Inflammatory macrophage (primary cell): ENCODE measurements around the gene CD300H.
A peak's percentile ranks its signal among the peaks of the same experiment; 100 is the strongest.

Source experiments
- DNase-seq, 2 donors: peaks; one replicate each; pipeline ENCODE4 v3.0.0-alpha.2; 2020 to 2022

The CD300H gene

DNA sequence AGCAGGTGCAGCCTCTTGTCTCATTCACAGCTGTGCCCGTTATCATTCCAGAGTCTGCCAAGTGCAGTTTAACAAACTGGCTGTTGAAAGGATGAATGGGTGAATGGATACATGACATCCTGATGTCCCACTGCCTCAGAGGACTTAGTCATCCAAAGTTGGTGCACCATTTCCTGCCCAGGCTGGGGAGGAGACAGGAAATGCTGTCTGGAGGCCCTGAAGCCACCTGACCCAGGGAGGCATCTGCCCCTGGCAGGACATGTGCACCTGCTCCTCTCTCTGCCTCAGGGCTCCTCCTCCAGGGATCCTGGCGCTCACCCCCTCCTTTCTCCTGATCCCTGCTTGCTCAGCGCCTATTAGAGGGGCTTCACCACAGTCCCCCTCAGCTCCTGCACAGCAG is 19.6 kb downstream of the CD300H start:
- DNase-seq: no peak

DNA sequence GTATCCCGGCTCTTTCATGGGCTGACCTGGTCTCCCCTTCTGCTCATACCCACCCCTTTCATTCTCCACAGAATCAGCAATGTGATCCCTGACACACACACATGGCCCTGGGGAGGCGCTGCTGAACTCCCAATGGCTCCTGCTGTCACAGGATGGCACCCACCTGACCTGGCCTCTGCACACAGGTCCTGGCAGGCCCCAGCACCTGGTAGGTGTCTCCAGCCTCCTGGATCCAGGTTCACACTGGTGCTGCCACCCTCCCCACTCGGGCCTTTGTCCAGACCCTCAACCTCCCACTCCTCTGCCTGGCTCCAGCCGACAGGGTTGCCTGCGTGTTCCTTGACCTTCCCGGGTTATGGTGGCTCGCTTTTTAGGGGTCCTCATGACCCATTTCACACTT is 20.0 kb downstream of the CD300H start:
- DNase-seq: no peak

DNA sequence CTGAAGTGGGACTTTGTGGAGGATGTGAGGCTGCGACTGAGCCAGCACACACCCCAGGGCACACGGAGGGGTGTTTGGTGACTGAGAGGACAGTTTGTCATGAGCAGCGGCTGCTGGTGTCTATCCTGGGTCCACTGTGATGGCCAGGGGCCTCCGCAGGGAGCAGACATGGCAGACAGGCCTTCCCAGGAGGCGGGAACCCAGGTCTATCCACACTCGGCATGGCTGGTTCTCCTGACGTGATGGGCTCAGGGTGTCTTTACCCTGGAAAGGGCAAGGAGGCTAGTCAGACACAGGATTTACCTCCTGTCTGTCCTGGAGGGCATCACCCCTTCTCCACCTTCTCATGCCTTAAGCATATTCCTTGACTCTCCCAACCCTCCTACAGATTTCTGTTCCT is 20.7 kb downstream of the CD300H start:
- DNase-seq: no peak

DNA sequence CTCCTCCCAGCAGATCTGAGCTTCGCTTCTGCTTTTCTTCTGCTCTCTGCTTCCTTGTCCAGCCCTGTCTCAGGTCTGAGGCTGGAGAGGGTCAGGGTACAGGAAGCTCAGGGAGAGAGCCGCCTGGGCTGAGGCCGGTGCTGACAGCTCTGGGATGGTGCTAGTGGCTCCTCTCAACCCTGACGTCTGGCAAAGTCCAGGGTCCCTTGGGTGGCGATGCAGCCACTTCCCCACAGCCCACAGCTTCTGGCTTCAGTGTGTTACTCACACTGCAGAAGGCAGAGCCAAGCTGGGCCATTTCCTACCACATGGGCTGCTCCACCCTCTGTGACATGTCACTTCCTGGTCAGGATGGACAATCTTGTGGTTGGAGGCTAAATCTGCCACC is 21.5 kb downstream of the CD300H start, which contains the start of gene CD300C:
Gene CD300C, minus strand, starts transcription at position 273 of the 388 bp plus-strand sequence. CDS start 333 bp downstream, outside the sequence.
- DNase-seq: peak; percentile 93 to 96

DNA sequence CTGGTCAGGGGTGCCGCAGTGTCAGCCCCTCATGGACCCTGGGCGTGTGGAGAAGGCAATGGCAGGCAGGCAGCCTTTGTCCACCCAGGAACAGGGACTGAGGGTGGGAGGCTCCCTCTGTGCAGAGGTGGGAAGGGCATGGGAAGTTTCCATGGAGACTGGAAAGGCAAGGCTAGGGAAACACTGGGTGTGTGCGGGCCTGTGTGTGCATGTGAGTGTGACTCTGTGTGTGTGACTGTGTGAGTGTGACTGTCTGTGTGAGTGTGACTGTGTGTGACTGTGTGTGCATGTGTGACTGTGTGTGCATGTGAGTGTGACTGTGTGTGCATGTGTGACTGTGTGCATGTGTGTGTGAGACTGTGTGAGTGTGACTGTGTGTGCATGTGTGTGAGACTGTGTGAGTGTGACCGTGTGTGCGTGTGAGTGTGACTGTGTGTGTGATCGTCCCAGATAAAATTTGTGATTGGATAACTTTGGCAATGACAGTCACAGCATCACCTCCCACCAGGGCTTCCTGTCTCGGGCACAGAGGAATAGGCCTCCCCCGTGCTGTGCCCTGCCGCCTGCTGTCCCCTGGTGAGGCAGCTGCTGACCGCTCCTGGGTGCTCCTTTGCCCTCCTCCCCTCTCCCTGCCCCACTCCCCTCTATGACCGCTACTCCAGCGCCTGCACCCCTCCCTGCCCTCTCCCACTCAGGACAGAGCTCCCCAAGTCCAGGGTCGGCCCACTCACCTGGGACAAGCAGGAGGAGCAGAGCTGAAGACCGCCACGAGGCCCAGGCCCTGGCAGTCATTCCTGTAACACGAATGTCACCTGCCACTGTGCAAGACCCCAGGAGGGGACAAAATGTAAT is 22.1 kb downstream of the CD300H start:
- peak; percentile 52 to 75 for DNase-seq

DNA sequence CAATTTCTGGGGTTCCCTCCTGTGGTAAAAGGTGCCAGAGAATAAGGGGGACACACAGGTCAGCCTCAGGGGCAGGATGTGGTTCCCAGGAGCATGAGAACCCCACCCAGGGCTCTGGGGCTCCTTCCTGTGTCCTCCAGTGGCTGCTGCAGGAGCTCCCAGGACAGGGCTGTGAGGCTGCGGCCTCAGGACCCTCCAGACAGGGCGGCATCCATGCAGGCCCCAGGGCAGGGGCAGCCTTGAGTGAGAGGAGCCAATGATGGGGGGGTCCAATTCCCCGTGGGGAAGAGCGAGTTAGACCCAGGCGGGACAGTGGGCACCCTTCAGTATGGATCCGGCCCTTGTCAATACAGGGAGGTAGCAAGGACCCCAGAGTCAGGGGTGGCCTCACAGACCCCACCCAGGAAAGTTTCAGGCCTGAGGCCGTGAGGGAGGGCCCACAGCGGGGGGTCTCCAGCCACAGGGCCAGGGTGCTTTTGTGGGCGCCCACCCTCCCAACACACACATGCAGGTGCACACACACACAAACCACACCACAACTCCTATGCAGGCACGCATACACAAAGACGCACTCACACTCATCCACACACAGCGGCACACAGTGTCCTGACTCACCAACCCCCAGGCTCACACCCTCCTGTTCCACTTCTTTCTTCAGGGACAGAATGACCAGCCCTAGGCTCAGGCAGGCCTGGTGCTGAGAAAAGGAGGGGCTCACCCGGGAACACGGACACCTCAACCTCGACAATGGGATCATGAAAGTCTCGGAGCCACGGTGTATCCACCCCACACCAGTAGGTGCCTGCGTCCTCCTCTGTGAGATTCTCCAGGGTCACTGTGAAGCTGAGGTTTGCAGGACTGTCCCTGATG is 23.2 kb downstream of the CD300H start:
- DNase-seq: no peak

DNA sequence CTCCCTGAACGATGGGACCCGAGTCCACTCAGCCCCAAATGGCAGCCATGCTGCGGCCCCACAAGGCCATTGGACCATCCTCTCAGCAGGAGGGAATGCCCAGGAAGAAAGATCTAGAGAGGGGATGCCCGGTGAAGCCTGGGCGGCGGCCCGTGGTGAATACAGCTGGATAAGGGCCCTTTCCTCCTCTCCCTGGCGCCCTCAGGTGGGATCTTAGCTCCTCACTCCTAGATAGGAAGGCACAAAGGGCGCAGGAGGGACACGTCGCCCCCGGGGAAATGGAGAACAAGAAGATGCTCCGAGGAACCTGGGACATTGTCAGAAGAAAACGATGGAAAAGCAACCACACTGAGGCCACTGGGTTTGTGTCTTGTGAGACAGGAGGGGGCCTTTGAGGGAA is 23.9 kb downstream of the CD300H start:
- no peak for DNase-seq

DNA sequence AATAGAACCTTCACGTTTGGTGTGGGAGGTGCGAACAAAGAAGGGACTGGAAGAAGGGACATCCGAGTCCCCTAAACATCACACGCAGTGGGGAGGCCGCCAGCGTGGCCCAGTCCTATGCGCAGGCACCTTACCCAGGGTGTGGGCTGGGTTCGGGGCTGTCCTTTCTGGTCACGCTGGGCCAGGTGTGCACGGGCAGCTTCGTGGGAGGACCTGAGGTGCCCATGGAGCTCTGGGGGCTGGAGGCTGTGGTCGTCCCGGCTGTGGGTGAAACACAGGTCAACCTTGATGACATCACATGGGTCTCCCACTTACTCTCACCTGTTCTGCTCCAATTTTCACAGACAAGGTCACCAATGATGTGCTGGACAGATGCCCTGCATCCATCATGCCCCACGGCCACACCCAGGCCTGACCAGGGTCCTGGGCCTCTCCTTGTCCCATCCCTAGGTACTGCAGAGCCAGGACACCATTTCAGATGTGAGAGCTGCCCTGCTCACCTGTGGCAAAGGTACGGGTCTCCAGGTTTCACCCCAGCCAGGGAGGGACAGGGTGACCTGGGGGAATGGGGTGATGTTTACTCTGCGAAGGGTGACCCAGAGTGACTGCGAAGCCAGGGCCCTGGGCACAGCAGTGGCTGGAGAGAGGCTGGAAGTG is 24.5 kb downstream of the CD300H start:
- DNase-seq: no peak

DNA sequence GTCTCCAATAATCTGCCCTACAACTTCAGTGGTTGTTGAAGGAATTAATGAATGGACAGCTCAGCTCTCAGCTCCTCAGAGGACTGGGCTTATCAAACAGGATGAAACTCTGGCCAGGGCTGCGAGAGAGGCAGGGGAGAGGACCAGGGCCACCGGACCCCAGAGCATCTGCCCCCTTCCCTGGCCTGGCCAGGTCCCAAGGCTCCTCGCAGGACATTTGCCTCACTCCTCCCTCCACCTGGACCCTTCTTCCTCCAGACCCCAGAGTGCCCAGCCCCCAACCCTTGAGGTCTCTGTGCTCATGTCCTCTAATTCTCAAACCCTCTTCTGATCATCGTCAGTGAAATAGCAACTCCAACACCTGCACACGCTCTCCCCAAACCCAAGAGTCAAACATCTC is 25.1 kb downstream of the CD300H start:
- DNase-seq: no peak

DNA sequence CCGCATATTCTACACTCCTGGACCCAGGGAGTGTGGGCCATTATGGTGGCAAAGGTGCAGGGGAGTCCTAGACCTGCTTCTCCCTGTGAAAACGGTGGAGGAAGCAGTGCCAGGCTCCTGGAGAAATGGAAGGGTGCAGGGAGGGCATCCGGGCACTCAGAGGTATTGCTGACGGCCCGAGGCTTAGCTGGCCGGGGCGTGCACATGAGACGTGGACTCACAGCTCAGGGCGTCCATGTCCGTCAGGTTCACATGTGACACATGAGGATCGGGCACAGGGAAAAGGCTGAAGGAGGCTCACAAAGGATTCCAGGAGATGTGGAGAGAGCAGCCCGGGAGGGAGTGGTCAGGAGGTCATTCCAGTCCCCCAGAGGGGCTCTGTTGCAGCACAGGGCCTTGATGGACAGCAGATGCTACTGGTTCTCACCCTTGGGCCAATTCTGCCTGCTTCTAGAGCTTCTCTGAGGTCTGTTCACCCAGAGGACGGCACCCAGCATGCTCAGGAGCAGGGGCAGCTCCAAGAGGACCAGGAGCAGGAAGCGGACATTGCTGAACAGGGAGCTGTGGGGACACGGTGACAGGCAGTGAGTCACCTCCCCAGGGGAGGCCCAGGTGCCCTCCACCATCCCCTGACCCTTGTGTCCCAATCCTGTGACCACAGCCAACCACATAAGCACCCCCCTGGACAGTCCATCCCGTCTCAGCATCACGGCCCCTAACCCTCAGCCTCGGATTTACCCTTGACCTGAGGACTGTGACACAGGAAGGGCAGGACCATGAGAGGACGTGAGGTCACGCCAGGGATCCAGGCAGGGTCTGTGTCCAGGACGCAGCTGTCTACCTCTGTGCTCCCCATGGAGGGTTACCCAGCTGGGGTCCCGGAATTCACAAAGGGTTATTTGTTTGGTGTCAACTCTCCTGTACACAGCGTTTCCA is 25.9 kb downstream of the CD300H start:
- no peak for DNase-seq

DNA sequence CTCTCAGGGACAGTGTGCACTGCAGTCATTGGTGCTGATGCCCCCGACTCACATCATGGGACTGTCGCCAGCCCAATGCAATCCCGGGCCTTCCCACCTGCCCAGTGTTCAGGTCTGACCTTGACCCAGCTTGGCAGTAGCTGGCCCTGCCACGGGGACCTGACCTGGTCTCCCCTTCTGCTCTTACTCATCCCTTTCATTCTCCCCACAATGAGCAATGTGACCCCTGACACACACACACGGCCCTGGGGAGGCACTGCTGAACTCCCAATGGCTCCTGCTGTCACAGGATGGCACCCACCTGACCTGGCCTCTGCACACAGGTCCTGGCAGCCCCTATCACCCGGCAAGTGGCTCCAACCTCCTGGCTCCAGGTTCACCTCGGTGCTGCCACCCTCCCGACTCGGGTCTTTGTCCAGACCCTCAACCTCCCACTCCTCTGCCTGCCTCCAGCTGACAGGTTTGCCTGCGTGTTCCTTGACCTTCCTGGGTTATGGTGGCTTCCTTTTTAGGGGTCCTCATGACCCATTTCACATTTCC is 28.0 kb downstream of the CD300H start:
- no peak for DNase-seq

DNA sequence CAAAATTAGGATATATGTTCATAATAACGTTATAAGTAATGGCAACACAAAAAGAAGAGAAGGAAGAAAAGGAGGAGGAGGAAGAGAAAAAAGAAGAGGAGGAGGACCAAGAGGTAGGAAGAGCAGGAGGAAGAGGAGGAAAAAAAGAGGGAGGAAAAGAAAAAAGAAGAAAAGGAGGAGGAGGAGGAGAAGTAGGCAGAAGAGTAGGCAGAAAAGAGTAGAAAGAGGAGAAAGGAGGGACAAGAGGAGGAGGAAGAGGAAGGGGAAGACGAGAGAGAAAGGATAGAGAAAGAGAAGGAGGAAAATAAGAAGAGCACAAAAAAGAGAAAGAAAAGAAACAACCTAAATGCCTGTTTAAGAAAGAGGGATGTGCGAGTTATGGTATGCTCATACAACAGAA is 30.4 kb downstream of the CD300H start:
- no peak for DNase-seq

DNA sequence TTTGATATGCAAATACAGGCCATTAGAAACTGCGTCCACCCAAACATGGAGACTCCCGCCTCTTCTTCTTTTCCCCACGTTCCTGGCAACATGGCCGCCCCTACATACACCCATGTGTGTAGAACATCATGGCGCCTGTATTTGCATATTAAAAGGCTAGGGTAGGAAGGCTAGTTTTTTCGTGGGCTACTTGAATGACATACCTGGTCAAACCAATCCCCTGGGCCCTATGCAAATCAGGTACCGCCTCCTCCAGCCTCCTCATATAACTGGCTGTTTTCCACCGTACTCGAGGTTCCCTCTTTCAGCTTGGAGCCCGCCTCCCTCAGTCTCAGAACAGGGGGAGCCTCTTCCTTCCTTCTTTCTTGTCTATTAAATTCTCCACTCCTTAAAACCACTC is 35.2 kb downstream of the CD300H start:
- peak; percentile 98 to 99 for DNase-seq

DNA sequence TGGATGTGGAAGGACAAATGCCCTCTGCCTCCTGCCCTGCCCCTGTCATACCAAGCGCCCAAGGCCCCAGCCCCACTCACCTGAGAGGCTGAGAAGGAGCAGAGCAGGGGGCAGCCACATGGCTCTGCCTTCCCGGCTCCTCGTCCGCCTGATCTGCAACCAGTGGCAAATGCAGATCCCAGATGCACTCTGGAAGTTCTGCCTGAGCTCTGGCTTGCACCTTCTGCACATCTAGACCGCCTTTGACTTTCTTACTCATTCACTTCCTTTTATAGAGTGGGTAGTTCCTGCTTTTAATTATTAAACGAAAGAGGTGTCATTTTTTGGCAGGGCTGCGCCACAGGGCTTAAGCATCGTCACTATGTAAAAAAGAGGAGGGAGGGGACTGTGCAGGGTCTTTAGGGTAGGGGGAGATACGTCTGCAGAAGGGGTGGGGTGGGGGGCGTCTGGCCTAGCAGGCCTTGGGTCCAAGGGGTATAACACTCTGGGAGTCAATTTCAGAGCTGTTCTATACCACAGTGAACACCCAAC is 36.0 kb downstream of the CD300H start, which contains the start of gene CD300LB:
Gene CD300LB, minus strand, starts transcription at position 245 of the 531 bp plus-strand sequence. Its CDS starts 125 bp downstream, at position 120.
- peak; percentile 54 to 61 for DNase-seq

DNA sequence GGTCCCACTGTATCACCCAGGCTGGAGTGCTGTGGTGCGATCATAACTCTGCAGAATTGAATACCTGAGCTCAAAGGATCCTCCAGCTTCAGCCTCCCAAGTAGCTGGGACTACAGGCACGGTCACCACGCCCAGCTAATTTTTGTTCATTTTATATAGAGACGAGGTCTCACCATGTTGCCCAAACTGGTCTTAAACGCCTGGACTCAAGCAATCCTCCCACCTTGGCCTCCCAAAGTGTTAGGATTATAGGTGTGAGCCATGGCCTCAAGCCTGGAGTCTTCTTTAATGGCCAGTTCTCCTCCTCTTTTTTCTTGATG is 36.5 kb downstream of the CD300H start:
- no peak for DNase-seq

DNA sequence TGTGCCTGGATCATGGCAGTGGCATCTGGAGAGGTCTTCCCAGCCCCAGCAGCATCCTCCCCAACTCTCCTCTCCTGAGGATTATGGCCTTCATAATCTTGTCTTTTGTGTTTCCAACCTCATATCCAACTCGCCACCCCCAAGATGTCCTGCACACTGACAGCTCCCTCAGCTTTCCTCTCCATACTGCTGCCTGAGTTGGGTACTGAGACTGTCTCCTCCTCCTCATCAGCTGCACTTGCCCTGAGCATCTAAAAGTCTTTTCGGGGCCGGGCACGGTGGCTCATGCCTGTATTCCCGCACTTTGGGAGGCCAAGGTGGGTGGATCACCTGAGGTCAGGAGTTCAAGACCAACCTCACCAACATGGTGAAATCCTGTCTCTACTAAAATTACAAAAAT is 38.1 kb downstream of the CD300H start:
- no peak for DNase-seq

DNA sequence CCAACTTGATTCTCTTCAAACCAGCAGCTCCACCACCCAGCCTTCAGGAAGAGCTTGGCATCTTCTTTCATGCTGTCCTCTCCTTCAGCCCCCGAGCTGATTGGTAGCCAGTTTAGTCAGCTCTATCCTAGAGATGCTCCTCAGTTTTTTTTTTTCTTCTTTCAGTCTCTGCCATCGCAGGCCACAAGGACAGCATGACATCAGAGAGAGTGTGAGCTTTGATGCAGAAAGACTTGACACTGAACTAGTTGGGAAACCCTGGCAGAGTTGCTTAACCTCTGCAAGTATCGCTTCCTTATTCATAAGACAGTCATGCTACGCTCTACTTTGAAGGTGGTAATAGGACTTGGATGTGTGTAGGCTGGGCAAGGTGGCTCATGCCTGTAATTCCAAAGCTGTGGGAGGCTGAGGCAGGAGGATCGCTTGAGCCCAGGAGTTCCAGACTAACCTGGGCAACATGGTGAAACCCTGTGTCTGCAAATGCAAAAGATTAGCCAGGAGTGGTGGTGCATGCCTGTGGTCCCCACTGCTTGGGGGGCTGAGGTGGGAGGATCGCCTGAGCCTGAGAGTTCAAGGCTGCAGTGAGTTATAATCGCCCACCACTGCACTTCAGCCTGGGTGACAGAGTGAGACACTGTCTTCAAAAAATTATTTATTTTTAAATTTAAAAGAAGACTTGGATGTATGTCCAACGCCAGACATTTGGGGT is 38.7 kb downstream of the CD300H start:
- DNase-seq: peak; percentile 98 to 99

DNA sequence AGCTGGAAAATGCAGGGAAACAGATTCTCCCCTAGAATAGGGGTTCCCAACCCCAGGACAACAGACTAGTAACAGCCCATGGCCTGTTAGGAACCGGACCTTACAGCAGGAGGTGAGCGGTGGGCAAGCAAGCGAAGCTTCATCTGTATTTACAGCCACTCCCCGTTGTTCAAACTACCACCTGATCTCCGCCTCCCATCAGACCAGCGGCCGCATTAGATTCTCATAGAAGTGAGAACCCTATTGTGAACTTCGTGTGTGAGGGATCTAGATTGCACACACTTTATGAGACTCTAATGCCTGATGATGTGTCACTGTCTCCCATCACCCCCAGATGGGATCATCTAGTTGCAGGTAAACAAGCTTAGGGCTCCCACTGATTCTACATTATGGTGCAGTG is 39.6 kb downstream of the CD300H start:
- no peak for DNase-seq

DNA sequence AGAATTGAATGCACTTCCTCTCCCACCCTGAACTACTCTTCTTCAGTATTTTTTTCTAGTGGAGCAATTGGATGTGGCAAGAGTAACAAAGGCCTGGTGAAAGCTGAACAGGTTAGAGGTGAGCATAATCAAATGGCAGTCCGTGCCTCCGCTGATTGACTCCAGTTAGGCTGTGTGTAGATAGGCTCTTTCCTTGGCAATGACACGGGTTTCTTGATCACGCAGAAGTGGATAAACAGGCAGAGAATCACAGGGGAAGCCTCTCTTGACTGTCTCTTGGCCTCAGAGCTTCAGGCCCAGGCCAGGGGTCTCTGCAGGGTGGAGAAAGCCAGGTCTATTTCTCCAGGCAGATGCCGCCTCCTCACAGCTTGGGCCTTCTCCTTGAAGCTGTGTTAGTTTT is 40.2 kb downstream of the CD300H start:
- peak in 1 of 2 donors; percentile 10 for DNase-seq

DNA sequence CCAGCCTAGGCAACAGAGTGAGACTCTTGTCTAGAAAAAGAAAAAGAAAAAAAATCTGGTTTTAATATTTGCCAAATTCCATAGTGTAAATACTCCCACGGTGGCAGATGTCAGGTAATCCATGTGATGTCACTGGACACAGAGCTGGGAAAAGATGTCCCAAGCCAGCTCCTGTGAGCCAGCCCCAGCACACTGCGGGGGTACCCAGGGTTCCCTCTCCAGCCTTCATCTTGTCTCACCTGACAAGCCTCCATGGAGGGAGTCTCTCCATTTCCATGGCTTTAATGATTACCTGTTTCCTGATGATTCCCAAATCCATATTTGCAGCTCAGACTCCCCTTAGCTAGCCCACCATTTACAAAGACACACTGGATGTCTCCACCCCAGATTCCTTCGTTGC is 40.6 kb downstream of the CD300H start:
- DNase-seq: no peak

DNA sequence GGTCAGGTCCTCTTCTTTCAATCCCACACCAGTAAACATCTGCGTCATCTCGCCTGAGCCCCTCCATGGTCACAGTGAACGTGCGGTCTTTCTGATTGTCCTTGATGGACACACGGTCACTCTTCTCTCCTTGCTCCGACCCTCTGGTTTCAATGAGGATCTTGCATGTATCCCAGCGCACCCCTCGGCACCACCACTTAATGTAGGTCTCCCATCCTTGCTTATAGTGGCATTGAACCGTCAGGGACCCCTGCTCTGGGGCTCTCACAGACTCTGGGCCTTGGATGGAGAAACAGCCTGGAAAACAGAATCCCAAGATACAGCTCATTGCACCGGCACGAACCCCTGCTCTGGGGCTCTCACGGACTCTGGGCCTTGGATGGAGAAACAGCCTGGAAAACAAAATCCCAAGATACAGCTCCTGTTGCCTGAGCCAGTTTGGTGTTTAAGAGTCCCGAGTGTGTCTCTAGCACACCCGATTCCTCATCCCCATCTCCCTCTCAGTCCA is 41.5 kb downstream of the CD300H start:
- no peak for DNase-seq
